GM12878 (cell line): ENCODE data around the gene NEXN. TPM values are rescaled to one million over a fixed set of nuclear protein-coding genes. Genes with fewer than 3 reads are reported as not detected.

Experiments
- ATAC-seq: fragments of 200-7000 bp; cut with Tn5 transposase; 3 replicates; pipeline ENCODE4 v1.9.1; 2020; ENCODE audit warnings: mild to moderate bottlenecking, moderate library complexity
- BruUV-seq: library from RNA; stranded (reverse); fragments of 400-500 nt; replicated peaks from 2 replicates; lab custom pipeline; 2021; lab: Mats Ljungman, UMichigan
- CTCF ChIA-PET: fragments of 300-600 bp; sonication (Branson Sonifier 250); formaldehyde crosslinking; extraction: SDS; loops from one replicate; lab custom pipeline; 2021; ENCODE audit warnings: inconsistent platforms; lab: Yijun Ruan, JAX
- POLR2A ChIA-PET: fragments of 350-600 bp; formaldehyde crosslinking; extraction: SDS; loops from one replicate; lab custom pipeline; 2021; ENCODE audit warnings: inconsistent platforms; lab: Charles Lee
- RAD21 ChIA-PET: fragments of 300-600 bp; sonication (Branson Sonifier 250); formaldehyde crosslinking; loops from one replicate; lab custom pipeline; 2023; ENCODE audit warnings: antibody characterized with exemption; ENCODE audit not compliant: unreplicated experiment; lab: Charles Lee
- SMC1A ChIA-PET: fragments of 300-600 bp; sonication (Branson Sonifier 250); formaldehyde crosslinking; loops from one replicate; lab custom pipeline; 2023; ENCODE audit not compliant: unreplicated experiment, uncharacterized antibody; lab: Charles Lee
- DNase-seq: peaks from one replicate; pipeline ENCODE4 v3.0.0-alpha.2; 2011; ENCODE audit warnings: low read depth, low spot score
- FAIRE-seq: peaks from 3 replicates; lab custom pipeline; 2011; peaks lifted over from hg19 to GRCh38; lab: Jason Lieb, UNC
- H2AFZ ChIP-seq: 2 replicates; pipeline ENCODE4 v1.6.0; 2011; ENCODE audit warnings: low read depth, low read length, control low read depth; ENCODE audit not compliant: control insufficient read depth
- H3K27ac ChIP-seq: 2 replicates; pipeline ENCODE4 v1.5.1; 2011; ENCODE audit warnings: control low read depth; ENCODE audit not compliant: control insufficient read depth, insufficient read depth
- H3K27me3 ChIP-seq, 2 experiments: replicated peaks in 1 of 2; 2 replicates each; pipeline versions ENCODE4 v1.6.0 to v1.6.1; 2011; ENCODE audit warnings: low read length in 1 of 2; ENCODE audit not compliant: control insufficient read depth in 2 of 2, insufficient read depth in 2 of 2
- H3K36me3 ChIP-seq, 2 experiments: 2 replicates each; pipeline ENCODE4 v1.5.1; 2011; ENCODE audit warnings: low read length in 1 of 2; ENCODE audit not compliant: control insufficient read depth in 2 of 2, insufficient read depth in 2 of 2
- H3K4me1 ChIP-seq: 2 replicates; pipeline ENCODE4 v1.6.1; 2011; ENCODE audit warnings: mild to moderate bottlenecking, low read length, moderate library complexity, mixed read lengths; ENCODE audit not compliant: control insufficient read depth, insufficient read depth
- H3K4me2 ChIP-seq: 2 replicates; pipeline ENCODE4 v1.6.0; 2011; ENCODE audit warnings: control low read depth; ENCODE audit not compliant: control insufficient read depth, insufficient read depth
- H3K4me3 ChIP-seq: fragments of 200-600 bp; sonication (generic); 2 replicates; pipeline ENCODE4 v1.5.1; 2016
- H3K79me2 ChIP-seq: 2 replicates; pipeline ENCODE4 v1.6.0; 2011; ENCODE audit warnings: low read length; ENCODE audit not compliant: control insufficient read depth, insufficient read depth
- H3K9ac ChIP-seq: 2 replicates; pipeline ENCODE4 v1.8.0; 2011; ENCODE audit warnings: low read length, control low read depth, mixed read lengths; ENCODE audit not compliant: control insufficient read depth, insufficient read depth
- H3K9me3 ChIP-seq: replicated peaks from 3 replicates; pipeline ENCODE4 v1.5.1; 2011; ENCODE audit warnings: mild to moderate bottlenecking, low read length; ENCODE audit not compliant: control insufficient read depth, insufficient read depth
- H4K20me1 ChIP-seq: 2 replicates; pipeline ENCODE4 v1.6.0; 2011; ENCODE audit not compliant: control insufficient read depth, insufficient read depth
- ETV6 ChIP-seq, 2 experiments: fragments of 450-650 bp in 1 of 2; IDR thresholded peaks in 1 of 2; conservative IDR thresholded peaks in 1 of 2; 2 replicates each; pipeline ENCODE4 v1.6.1; 2014; ENCODE audit warnings: antibody characterized with exemption in 1 of 2, borderline replicate concordance in 1 of 2, low read depth in 1 of 2, mild to moderate bottlenecking in 1 of 2, moderate library complexity in 1 of 2
- POLR2AphosphoS5 ChIP-seq: IDR thresholded peaks from 2 replicates; pipeline ENCODE4 v1.6.1; 2011; ENCODE audit warnings: mild to moderate bottlenecking, low read length, inconsistent platforms
- STAT3 ChIP-seq: IDR thresholded peaks from 2 replicates; pipeline ENCODE4 v1.6.1; 2011; ENCODE audit warnings: low read depth, low read length, improper control_type of control experiment
- SUPT20H ChIP-seq: IDR thresholded peaks from 2 replicates; pipeline ENCODE4 v1.6.1; 2011; ENCODE audit warnings: low read depth, mild to moderate bottlenecking, low read length, moderate library complexity, borderline replicate concordance; ENCODE audit not compliant: control insufficient read depth
- WGBS: methylation state at CpG from one replicate; pipeline ENCODE4 v1.1.6; 2016; ENCODE audit warnings: low lambda C conversion rate; ENCODE audit not compliant: insufficient replicate concordance, insufficient coverage; ENCODE audit errors: missing lambda C conversion rate; 5-methylcytosine and 5-hydroxymethylcytosine counted together
- in situ Hi-C: fragments of 300-500 bp; cut with MboI; formaldehyde crosslinking; loops from 9 replicates; pipeline ENCODE4 v1.14.3; 2018; ENCODE audit warnings: mixed read lengths
- intact Hi-C: fragments of 100-400 bp; cut with micrococcal nuclease; formaldehyde crosslinking; loops from one replicate; pipeline ENCODE4 v1.14.2; 2022; ENCODE audit not compliant: unreplicated experiment
- polyA plus RNA-seq, 11 experiments: library from polyadenylated mRNA; depleted of rRNA in 4 of 11; unstranded in 6 of 11; stranded (reverse) in 5 of 11; fragments of >200 nt; fragmentation: Nextera tagmentation in 4 of 11; fragmentation: Illumina TruSeq in 1 of 11; extraction: Ambion mirVana in 4 of 11; extraction: Trizol in 1 of 11; gene quantifications; 1 replicate in 1 of 11; 2 replicates in 10 of 11; pipeline versions ENCODE4 v1.2.1 to v1.2.3, GENCODE V29; 2011 to 2016; ENCODE audit warnings: inconsistent platforms in 2 of 11, missing spikeins in 2 of 11, low read depth in 1 of 11
- total RNA-seq, 4 experiments: library from RNA; depleted of rRNA in 3 of 4; stranded (reverse); fragments of >200 nt in 3 of 4; fragmentation: Illumina TruSeq in 1 of 4; extraction: Trizol in 1 of 4; gene quantifications; 2 replicates each; pipeline versions ENCODE4 v1.2.1 to v1.2.3, GENCODE V29; 2013 to 2021

Gene NEXN
- total and polyA plus RNA-seq, 10 of the 15 experiments (the other 5 are each of a cell fraction or from before 2014, with no cell fraction given): 2.5 to 46.6 (median 15.4) TPM

DNA sequence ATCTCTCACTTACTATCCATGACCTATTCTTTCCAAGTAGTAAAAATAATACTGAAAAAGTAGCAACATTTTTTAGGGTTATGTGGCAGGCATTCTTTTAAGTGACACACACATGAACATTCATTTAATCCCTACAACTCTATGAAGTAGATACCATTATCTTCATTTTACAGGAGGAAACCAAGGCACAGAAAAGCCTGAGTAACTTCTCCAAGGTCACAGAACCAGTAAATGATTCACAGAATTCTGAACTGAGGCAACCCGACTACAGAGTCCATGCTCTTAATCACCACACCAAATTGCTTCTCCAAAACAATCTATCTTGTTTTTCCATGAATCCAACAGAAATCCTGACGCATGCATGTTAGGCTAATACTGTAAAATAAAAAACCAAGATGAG is 73.0 kb downstream of the NEXN start:
- no peak overlapping the region for H3K27ac ChIP-seq
- H3K79me2 ChIP-seq: peaks cover 10% of the 10 kb centered on the region
- 0 out of 2 replicates have a peak, but pooled peaks have one; percentile 27 for TF ChIP-seq POLR2AphosphoS5
- TF ChIP-seq STAT3: no peak
- in situ Hi-C loops (no loop called here), intact Hi-C loops (no loop called here)
- peaks cover 15 to 58% of the 10 kb centered on the region in 2 experiments for H3K36me3 ChIP-seq
- H3K4me1 ChIP-seq: no peaks in the 10 kb centered on the region
- WGBS: 71% methylated on average over 2 of the region's 2 CpGs
- no peaks in the 10 kb centered on the region for H3K27me3 ChIP-seq
- RAD21 ChIA-PET: no interaction called here
- H4K20me1 ChIP-seq: 0 out of 2 replicates have a peak, but pooled peaks cover 4% of the 10 kb centered on the region
- DNase-seq (no peak), FAIRE-seq (no peak), ATAC-seq (no peak)
- no peak overlapping the region for H3K4me3 ChIP-seq
- POLR2A ChIA-PET: no interaction called here
- SMC1A ChIA-PET: no interaction called here
- H2AFZ ChIP-seq: no peak overlapping the region
- CTCF ChIA-PET: no interaction called here
- BruUV-seq: no TSS peak
- H3K9ac ChIP-seq: no peak overlapping the region
- no peaks in the 10 kb centered on the region for H3K9me3 ChIP-seq
- no peak overlapping the region for H3K4me2 ChIP-seq

DNA sequence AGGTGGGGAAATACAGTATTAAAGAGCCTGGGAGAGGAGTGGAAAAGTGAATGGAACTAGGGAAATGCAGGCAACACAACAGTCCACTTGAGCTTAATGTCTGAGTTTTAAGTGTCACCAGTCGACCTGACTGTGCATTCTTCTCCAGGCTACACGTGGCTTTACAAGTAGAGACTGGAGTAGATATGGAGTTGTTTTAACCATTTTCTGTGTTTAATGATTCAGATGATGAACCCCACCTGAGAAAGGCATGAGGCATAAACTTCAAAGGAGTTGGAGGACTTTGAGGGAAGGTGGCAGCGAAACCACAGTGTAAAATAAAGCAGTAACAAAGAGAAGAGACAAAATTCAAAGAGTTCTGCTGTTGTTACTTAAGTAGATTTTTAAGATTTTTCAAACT is 77.9 kb downstream of the NEXN start:
- Histone ChIP-seq H3K9me3 (no peaks in the 10 kb centered on the region), H3K27me3 (no peaks in the 10 kb centered on the region), H4K20me1 (no peaks in the 10 kb centered on the region), H3K9ac (no peak overlapping the region), H3K4me2 (no peak overlapping the region), H3K27ac (no peak overlapping the region), H3K36me3 (peaks cover 9 to 30% of the 10 kb centered on the region in 2 experiments), H3K4me1 (no peaks in the 10 kb centered on the region), H3K79me2 (peaks cover 45% of the 10 kb centered on the region), H2AFZ (no peak overlapping the region), H3K4me3 (no peak overlapping the region)
- TF ChIP-seq ETV6 (conservative IDR thresholded peaks at IDR 0.05 in 1 of 2, IDR thresholded peaks at IDR 0.05 in 1 of 2; ENCODE audit: borderline replicate concordance in 1 of 2, low read depth in 1 of 2) (no peak), POLR2AphosphoS5 (0 out of 2 replicates have a peak, but pooled peaks have one; percentile 31), SUPT20H (no peak)
- POLR2A ChIA-PET: interaction anchor here (0.6 kb wide), 2 partner anchors 12 to 660 kb away, joined by 4 read pairs; no protein-coding TSS in a partner anchor
- DNase-seq (no peak), FAIRE-seq (no peak), ATAC-seq (no peak)
- RAD21 ChIA-PET: no interaction called here
- 95% methylated on average over 3 of the region's 3 CpGs for WGBS
- CTCF ChIA-PET: interaction anchor here (0.6 to 4.0 kb wide), 5 partner anchors 9 to 148 kb away, joined by 3 to 14 read pairs (median 4); partner anchors contain the start of gene FUBP1
- BruUV-seq: no TSS peak
- SMC1A ChIA-PET: interaction anchor here (0.9 to 4.1 kb wide), 3 partner anchors 10 to 137 kb away, joined by 3 to 16 read pairs (median 14); no protein-coding TSS in a partner anchor
- intact Hi-C loops (loop anchor here (2.0 kb wide), 1 partner anchor 15 kb away; no protein-coding TSS in a partner anchor), in situ Hi-C loops (no loop called here)
